HCT116 (cell line): ENCODE data around the gene ADK. TPM values are rescaled to one million over a fixed set of nuclear protein-coding genes. Genes with fewer than 3 reads are reported as not detected.

Source experiments
- ATAC-seq: fragments of 200-7000 bp; cut with Tn5 transposase; 2 replicates; pipeline ENCODE4 v1.9.1; 2020; ENCODE audit warnings: mild to moderate bottlenecking, moderate library complexity
- BruUV-seq: library from RNA; stranded (reverse); fragments of 400-500 nt; replicated peaks from 2 replicates; lab custom pipeline; 2021; lab: Mats Ljungman, UMichigan
- CTCF ChIA-PET: fragments of 300-600 bp; sonication (Branson Sonifier 250); formaldehyde crosslinking; loops from one replicate; lab custom pipeline; 2021; ENCODE audit warnings: antibody characterized with exemption; lab: Charles Lee
- POLR2A ChIA-PET: fragments of 300-600, 350-600 bp; sonication (Branson Sonifier 250); formaldehyde crosslinking; loops from one replicate; lab custom pipeline; 2021; ENCODE audit warnings: antibody characterized with exemption; lab: Charles Lee
- RAD21 ChIA-PET, 2 experiments: fragments of 300-600 bp; sonication (Branson Sonifier 250); formaldehyde crosslinking; loops; one replicate each; lab custom pipeline; 2023; ENCODE audit warnings: low total read pairs in 2 of 2; ENCODE audit not compliant: uncharacterized antibody in 2 of 2, unreplicated experiment in 2 of 2, low non-redundant PET in 1 of 2; lab: Charles Lee
- DNase-seq: peaks from one replicate; pipeline ENCODE4 v3.0.0-alpha.2; 2010; ENCODE audit warnings: low read depth, low spot score
- H2AFZ ChIP-seq: fragments of 200-600 bp; shearing (Covaris generic), sonication (generic); 2 replicates; pipeline ENCODE4 v1.6.1; 2017; ENCODE audit warnings: low read depth, mixed run types, mixed read lengths, antibody characterized with exemption, low read length; ENCODE audit not compliant: poor library complexity, severe bottlenecking
- H3K27ac ChIP-seq: 2 replicates; pipeline ENCODE4 v1.5.1; 2012; ENCODE audit warnings: low read depth, low read length
- H3K27me3 ChIP-seq: fragments of 200-600 bp; sonication (generic); 2 replicates; pipeline ENCODE4 v1.6.1; 2016; ENCODE audit warnings: mixed run types, low read length, mixed read lengths; ENCODE audit not compliant: insufficient read depth
- H3K36me3 ChIP-seq, 2 experiments: fragments of 200-500 bp in 1 of 2; fragments of 200-600 bp in 1 of 2; sonication (Bioruptor generic) in 1 of 2; sonication (generic) in 1 of 2; 2 replicates each; pipeline versions ENCODE4 v1.5.1 to v1.6.1; 2014 to 2016; ENCODE audit warnings: low read length in 2 of 2, inconsistent platforms in 1 of 2, mixed read lengths in 1 of 2, mixed run types in 1 of 2; ENCODE audit not compliant: insufficient read depth in 2 of 2, control insufficient read depth in 1 of 2
- H3K4me1 ChIP-seq, 2 experiments: fragments of 200-600 bp in 1 of 2; sonication (generic) in 1 of 2; 2 replicates each; pipeline versions ENCODE4 v1.5.1 to v1.6.1; 2012 to 2017; ENCODE audit warnings: low read length in 2 of 2, inconsistent platforms in 1 of 2, mild to moderate bottlenecking in 1 of 2, mixed read lengths in 1 of 2, mixed run types in 1 of 2, moderate library complexity in 1 of 2; ENCODE audit not compliant: insufficient read depth in 2 of 2, control insufficient read depth in 1 of 2
- H3K4me2 ChIP-seq: fragments of 200-600 bp; sonication (generic); 2 replicates; pipeline ENCODE4 v1.6.1; 2017; ENCODE audit warnings: mixed run types, low read length, mixed read lengths
- H3K4me3 ChIP-seq, 2 experiments: fragments of 200-600 bp in 1 of 2; sonication (generic) in 1 of 2; replicated peaks in 1 of 2; 2 replicates each; pipeline ENCODE4 v1.5.1; 2011 to 2016; ENCODE audit warnings: low read length in 2 of 2, control low read depth in 1 of 2, low read depth in 1 of 2, mild to moderate bottlenecking in 1 of 2, mixed read lengths in 1 of 2, mixed run types in 1 of 2
- H3K79me2 ChIP-seq: fragments of 200-600 bp; sonication (generic); 2 replicates; pipeline ENCODE4 v1.6.1; 2017; ENCODE audit warnings: mild to moderate bottlenecking, mixed run types, low read length, moderate library complexity, mixed read lengths; ENCODE audit not compliant: insufficient read depth
- H3K9ac ChIP-seq: fragments of 200-600 bp; sonication (generic); 2 replicates; pipeline ENCODE4 v1.6.1; 2016; ENCODE audit warnings: low read length, mixed read lengths
- H3K9me2 ChIP-seq: fragments of 200-600 bp; sonication (generic), shearing (Covaris generic); 2 replicates; pipeline ENCODE4 v1.6.1; 2017; ENCODE audit warnings: mixed run types, mild to moderate bottlenecking, moderate library complexity; ENCODE audit not compliant: insufficient read depth
- H3K9me3 ChIP-seq, 2 experiments: fragments of 200-500 bp in 1 of 2; fragments of 200-600 bp in 1 of 2; sonication (Bioruptor generic) in 1 of 2; sonication (generic) in 1 of 2; 2 replicates each; pipeline ENCODE4 v1.6.1; 2014 to 2017; ENCODE audit warnings: low read length in 2 of 2, mixed read lengths in 2 of 2, inconsistent platforms in 1 of 2, low read depth in 1 of 2, mild to moderate bottlenecking in 1 of 2, mixed run types in 1 of 2, moderate library complexity in 1 of 2; ENCODE audit not compliant: control insufficient read depth in 1 of 2, insufficient read depth in 1 of 2
- H4K20me1 ChIP-seq: fragments of 200-600 bp; sonication (generic), shearing (Covaris generic); 2 replicates; pipeline ENCODE4 v1.6.1; 2017; ENCODE audit warnings: mixed run types, mild to moderate bottlenecking, moderate library complexity; ENCODE audit not compliant: insufficient read depth
- CBX3 ChIP-seq: IDR thresholded peaks from 2 replicates; pipeline ENCODE4 v1.6.1; 2012; ENCODE audit warnings: low read depth
- CEBPB ChIP-seq: IDR thresholded peaks from 2 replicates; pipeline ENCODE4 v1.6.1; 2012; ENCODE audit warnings: low read depth
- EGR1 ChIP-seq: IDR thresholded peaks from 2 replicates; pipeline ENCODE4 v1.6.1; 2012; ENCODE audit warnings: low read depth
- EZH2 ChIP-seq: fragments of 200-600 bp; sonication (generic); IDR thresholded peaks from 2 replicates; pipeline ENCODE4 v1.6.1; 2017; ENCODE audit warnings: antibody characterized with exemption, mixed run types
- FOSL1 ChIP-seq: IDR thresholded peaks from 2 replicates; pipeline ENCODE4 v1.6.1; 2012; ENCODE audit warnings: low read depth
- JUND ChIP-seq: IDR thresholded peaks from 2 replicates; pipeline ENCODE4 v1.6.1; 2012
- POLR2A ChIP-seq: IDR thresholded peaks from 2 replicates; pipeline ENCODE4 v1.7.0; 2011; ENCODE audit warnings: borderline replicate concordance; ENCODE audit not compliant: insufficient read depth, insufficient read length; ENCODE audit errors: extremely low read depth
- REST ChIP-seq: IDR thresholded peaks from 2 replicates; pipeline ENCODE4 v1.6.1; 2012; ENCODE audit warnings: low read depth
- TCF7L2 ChIP-seq: IDR thresholded peaks from 2 replicates; pipeline ENCODE4 v1.7.0; 2011; ENCODE audit warnings: borderline replicate concordance, inconsistent platforms; ENCODE audit not compliant: insufficient read depth, insufficient read length; ENCODE audit errors: extremely low read depth
- YY1 ChIP-seq: IDR thresholded peaks from 2 replicates; pipeline ENCODE4 v1.6.1; 2011; ENCODE audit warnings: low read length, low read depth, moderate library complexity, mild to moderate bottlenecking; ENCODE audit not compliant: insufficient replicate concordance; ENCODE audit errors: extremely low read depth
- ZNF274 ChIP-seq: fragments of 200-500 bp; sonication (Bioruptor generic); IDR thresholded peaks from 2 replicates; pipeline ENCODE4 v1.6.1; 2014; ENCODE audit warnings: mild to moderate bottlenecking, low read depth, low read length, inconsistent platforms
- intact Hi-C: fragments of 100-400 bp; cut with micrococcal nuclease; formaldehyde crosslinking; loops from 2 replicates; pipeline ENCODE4 v1.10.0; 2022
- total RNA-seq: library from RNA; stranded (reverse); gene quantifications from one replicate; pipeline ENCODE4 v1.2.1, GENCODE V29; 2021; ENCODE audit not compliant: unreplicated experiment
- TF ChIP-seq, protein P1 (sequence below): IDR thresholded peaks from 2 replicates; pipeline ENCODE4 v1.6.1; 2011; ENCODE audit warnings: mild to moderate bottlenecking, low read length, moderate library complexity; ENCODE audit not compliant: insufficient replicate concordance; ENCODE audit errors: extremely low read depth

ADK gene
- total RNA-seq, 1 experiment from 2014 or later, result 55.0 TPM

DNA sequence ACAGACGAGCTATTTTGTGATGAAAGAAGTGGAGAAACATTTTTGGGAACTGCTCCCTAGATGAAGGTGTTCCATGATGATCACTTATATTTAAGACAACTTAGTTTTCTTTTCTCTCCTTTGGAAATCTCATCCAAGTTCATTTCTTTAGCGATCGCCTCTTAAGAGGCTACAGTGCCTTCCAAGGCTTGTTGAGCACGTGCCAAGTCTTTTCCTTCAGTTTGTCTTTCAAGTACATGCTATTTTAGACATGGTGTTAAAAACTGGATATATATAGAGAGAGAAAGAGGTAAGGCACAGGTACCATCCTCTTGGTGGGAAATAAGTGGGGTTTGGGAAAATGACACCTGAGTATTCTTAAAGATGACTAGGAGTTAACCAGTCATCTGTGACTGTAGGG lies 2.7 kb downstream of the ADK start:
- no peak overlapping the region for H3K4me3 ChIP-seq
- ChIA-PET RAD21 (no interaction called here), POLR2A (no interaction called here), CTCF (interaction anchor here (1.0 to 1.1 kb wide), 2 partner anchors 10 to 81 kb away, joined by 3 to 4 read pairs; no protein-coding TSS in a partner anchor)
- no peak overlapping the region for H3K4me2 ChIP-seq
- no peaks in the 10 kb centered on the region for H3K36me3 ChIP-seq
- intact Hi-C loops, result loop anchor here (5.0 kb wide), 2 partner anchors 59 to 79 kb away; no protein-coding TSS in a partner anchor
- no peaks in the 10 kb centered on the region for H4K20me1 ChIP-seq
- H3K27ac ChIP-seq, result no peak overlapping the region
- H3K79me2 ChIP-seq, result peaks cover 74% of the 10 kb centered on the region
- no peaks in the 10 kb centered on the region for H3K9me2 ChIP-seq
- no TSS peak for BruUV-seq
- H3K27me3 ChIP-seq, result no peaks in the 10 kb centered on the region
- H3K4me1 ChIP-seq, result peaks cover 13 to 22% of the 10 kb centered on the region in 2 experiments
- ATAC-seq (no peak), DNase-seq (no peak)
- no peak overlapping the region for H2AFZ ChIP-seq
- H3K9ac ChIP-seq, result no peak overlapping the region
- no peaks in the 10 kb centered on the region for H3K9me3 ChIP-seq
- TF ChIP-seq FOSL1, result no peak
- no peak for TF ChIP-seq EGR1
- no peak for TF ChIP-seq CBX3
- no peak for TF ChIP-seq ZNF274
- no peak for TF ChIP-seq YY1
- no peak for TF ChIP-seq JUND
- TF ChIP-seq POLR2A, result no peak
- TF ChIP-seq CEBPB, result no peak
- TF ChIP-seq, protein P1, sequence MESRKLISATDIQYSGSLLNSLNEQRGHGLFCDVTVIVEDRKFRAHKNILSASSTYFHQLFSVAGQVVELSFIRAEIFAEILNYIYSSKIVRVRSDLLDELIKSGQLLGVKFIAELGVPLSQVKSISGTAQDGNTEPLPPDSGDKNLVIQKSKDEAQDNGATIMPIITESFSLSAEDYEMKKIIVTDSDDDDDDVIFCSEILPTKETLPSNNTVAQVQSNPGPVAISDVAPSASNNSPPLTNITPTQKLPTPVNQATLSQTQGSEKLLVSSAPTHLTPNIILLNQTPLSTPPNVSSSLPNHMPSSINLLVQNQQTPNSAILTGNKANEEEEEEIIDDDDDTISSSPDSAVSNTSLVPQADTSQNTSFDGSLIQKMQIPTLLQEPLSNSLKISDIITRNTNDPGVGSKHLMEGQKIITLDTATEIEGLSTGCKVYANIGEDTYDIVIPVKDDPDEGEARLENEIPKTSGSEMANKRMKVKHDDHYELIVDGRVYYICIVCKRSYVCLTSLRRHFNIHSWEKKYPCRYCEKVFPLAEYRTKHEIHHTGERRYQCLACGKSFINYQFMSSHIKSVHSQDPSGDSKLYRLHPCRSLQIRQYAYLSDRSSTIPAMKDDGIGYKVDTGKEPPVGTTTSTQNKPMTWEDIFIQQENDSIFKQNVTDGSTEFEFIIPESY, result no peak
- TF ChIP-seq EZH2, result no peak
- TF ChIP-seq REST, result no peak
- TF ChIP-seq TCF7L2, result no peak
